Measurements from ENCODE around the gene HDAC4. TPM values are rescaled to one million over a fixed set of nuclear protein-coding genes. Genes with fewer than 3 reads are reported as not detected.

The HDAC4 gene
- total and polyA plus RNA-seq, 9 of the 15 experiments (the other 6 are each of a cell fraction or from before 2014, with no cell fraction given) = 0.11 to 20.2 (median 4.0) TPM

DNA sequence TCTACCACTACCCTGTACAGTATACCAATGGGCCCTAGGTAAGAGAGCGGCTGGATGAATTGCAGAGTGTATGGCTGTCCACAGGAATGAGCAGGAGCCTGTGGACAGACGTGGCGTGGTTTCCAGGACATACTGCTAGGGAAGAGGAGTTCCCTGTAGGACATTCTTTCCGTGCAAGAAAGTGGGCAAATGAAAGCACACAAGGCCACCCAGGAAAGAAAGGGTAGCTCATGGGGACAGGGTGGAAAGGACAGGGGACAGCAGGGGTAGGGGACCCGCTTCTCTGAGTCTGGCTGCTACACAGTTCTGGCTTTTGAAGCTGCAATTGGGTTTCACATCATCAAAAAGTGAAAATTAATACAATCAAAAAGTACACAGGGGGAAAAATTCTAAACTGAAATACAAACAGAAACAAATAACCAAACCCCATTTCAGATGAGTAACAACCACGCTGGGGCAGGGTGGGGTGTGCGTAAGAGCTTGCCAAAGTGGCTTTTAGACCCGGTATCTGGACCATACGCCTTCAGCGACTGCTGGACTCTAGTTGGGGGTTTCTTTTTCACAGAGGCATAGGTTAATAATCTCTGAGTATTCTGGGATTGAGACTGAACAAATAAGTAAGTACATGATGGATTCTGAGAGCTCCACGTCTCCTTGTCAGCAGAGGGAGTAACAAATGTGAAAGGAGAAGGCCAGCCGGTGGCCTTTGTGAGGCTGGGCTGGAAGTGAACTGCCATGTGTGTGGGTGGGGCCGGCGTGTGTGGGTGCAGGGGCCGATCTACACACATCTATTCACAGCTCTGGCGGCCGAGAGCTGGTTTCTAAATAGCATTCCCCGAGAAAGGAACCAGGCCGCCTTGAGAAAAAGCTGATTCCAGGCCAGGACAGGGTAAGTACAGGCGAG is 84.0 kb downstream of the HDAC4 start (continued):
- TF ChIP-seq HDGF (IDR thresholded peaks at IDR 0.05) (no peak), HDAC1 (IDR thresholded peaks at IDR 0.05) (0 out of 4 replicates have a peak, but pooled peaks of 1 of the 2 experiments have one; percentile 11), HIVEP1 (CRISPR knock-in tag; IDR thresholded peaks at IDR 0.05) (no peak), POLR2A (conservative IDR thresholded peaks at IDR 0.05) (peak; percentile 46), TAF1 (IDR thresholded peaks at IDR 0.05; ENCODE audit: control insufficient read depth, extremely low read depth, insufficient read depth, low read length, severe bottlenecking) (peak; percentile 66), EGR1 (conservative IDR thresholded peaks at IDR 0.05) (peak; percentile 89), CXXC5 (CRISPR knock-in tag; IDR thresholded peaks at IDR 0.05) (0 out of 2 replicates have a peak, but pooled peaks have one; percentile 8), COPS2 (conservative IDR thresholded peaks at IDR 0.05) (no peak), CBX3 (IDR thresholded peaks at IDR 0.05; ENCODE audit: borderline replicate concordance in 1 of 2, low read length in 2 of 2) (0 out of 3 replicates have a peak, but pooled peaks of 1 of the 2 experiments have one; percentile 14), TEAD4 (IDR thresholded peaks at IDR 0.05; ENCODE audit: low read length) (no peak), TEAD4 (CRISPR knock-in tag; IDR thresholded peaks at IDR 0.05; ENCODE audit: borderline replicate concordance) (no peak), PHB (CRISPR knock-in tag; IDR thresholded peaks at IDR 0.05) (no peak), RBFOX2 (IDR thresholded peaks at IDR 0.05; ENCODE audit: low read depth, low read length) (peak; percentile 46; the same call in 1 of the 2 replicates), MYC (IDR thresholded peaks at IDR 0.05; ENCODE audit: low read depth, low read length) (peak; percentile 69), MYC (CRISPR knock-in tag; IDR thresholded peaks at IDR 0.05; ENCODE audit: borderline replicate concordance, low read depth) (no peak), ZNF232 (CRISPR knock-in tag; IDR thresholded peaks at IDR 0.05) (no peak), EP400 (IDR thresholded peaks at IDR 0.05) (peak; percentile 44; the same call in 1 of the 2 replicates), PYGO2 (tag; IDR thresholded peaks at IDR 0.05) (no peak)
- TF ChIP-seq, protein P1, sequence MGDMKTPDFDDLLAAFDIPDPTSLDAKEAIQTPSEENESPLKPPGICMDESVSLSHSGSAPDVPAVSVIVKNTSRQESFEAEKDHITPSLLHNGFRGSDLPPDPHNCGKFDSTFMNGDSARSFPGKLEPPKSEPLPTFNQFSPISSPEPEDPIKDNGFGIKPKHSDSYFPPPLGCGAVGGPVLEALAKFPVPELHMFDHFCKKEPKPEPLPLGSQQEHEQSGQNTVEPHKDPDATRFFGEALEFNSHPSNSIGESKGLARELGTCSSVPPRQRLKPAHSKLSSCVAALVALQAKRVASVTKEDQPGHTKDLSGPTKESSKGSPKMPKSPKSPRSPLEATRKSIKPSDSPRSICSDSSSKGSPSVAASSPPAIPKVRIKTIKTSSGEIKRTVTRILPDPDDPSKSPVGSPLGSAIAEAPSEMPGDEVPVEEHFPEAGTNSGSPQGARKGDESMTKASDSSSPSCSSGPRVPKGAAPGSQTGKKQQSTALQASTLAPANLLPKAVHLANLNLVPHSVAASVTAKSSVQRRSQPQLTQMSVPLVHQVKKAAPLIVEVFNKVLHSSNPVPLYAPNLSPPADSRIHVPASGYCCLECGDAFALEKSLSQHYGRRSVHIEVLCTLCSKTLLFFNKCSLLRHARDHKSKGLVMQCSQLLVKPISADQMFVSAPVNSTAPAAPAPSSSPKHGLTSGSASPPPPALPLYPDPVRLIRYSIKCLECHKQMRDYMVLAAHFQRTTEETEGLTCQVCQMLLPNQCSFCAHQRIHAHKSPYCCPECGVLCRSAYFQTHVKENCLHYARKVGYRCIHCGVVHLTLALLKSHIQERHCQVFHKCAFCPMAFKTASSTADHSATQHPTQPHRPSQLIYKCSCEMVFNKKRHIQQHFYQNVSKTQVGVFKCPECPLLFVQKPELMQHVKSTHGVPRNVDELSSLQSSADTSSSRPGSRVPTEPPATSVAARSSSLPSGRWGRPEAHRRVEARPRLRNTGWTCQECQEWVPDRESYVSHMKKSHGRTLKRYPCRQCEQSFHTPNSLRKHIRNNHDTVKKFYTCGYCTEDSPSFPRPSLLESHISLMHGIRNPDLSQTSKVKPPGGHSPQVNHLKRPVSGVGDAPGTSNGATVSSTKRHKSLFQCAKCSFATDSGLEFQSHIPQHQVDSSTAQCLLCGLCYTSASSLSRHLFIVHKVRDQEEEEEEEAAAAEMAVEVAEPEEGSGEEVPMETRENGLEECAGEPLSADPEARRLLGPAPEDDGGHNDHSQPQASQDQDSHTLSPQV (IDR thresholded peaks at IDR 0.05) = peak; percentile 57
- TF ChIP-seq, protein P2, sequence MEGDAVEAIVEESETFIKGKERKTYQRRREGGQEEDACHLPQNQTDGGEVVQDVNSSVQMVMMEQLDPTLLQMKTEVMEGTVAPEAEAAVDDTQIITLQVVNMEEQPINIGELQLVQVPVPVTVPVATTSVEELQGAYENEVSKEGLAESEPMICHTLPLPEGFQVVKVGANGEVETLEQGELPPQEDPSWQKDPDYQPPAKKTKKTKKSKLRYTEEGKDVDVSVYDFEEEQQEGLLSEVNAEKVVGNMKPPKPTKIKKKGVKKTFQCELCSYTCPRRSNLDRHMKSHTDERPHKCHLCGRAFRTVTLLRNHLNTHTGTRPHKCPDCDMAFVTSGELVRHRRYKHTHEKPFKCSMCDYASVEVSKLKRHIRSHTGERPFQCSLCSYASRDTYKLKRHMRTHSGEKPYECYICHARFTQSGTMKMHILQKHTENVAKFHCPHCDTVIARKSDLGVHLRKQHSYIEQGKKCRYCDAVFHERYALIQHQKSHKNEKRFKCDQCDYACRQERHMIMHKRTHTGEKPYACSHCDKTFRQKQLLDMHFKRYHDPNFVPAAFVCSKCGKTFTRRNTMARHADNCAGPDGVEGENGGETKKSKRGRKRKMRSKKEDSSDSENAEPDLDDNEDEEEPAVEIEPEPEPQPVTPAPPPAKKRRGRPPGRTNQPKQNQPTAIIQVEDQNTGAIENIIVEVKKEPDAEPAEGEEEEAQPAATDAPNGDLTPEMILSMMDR (IDR thresholded peaks at IDR 0.05 in 2 of 3, conservative IDR thresholded peaks at IDR 0.05 in 1 of 3; ENCODE audit: insufficient read depth in 2 of 3, low read depth in 1 of 3, low read length in 3 of 3) = 0 out of 6 replicates have a peak, but pooled peaks of 1 of the 3 experiments have one; percentile 2
- TF ChIP-seq, protein P3, sequence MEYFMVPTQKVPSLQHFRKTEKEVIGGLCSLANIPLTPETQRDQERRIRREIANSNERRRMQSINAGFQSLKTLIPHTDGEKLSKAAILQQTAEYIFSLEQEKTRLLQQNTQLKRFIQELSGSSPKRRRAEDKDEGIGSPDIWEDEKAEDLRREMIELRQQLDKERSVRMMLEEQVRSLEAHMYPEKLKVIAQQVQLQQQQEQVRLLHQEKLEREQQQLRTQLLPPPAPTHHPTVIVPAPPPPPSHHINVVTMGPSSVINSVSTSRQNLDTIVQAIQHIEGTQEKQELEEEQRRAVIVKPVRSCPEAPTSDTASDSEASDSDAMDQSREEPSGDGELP (CRISPR knock-in tag; IDR thresholded peaks at IDR 0.05; ENCODE audit: borderline replicate concordance) = peak; percentile 34; the same call in 1 of the 2 replicates
